HG03064 (cell line): Measurements from ENCODE around the gene FAM216B.
"Not testable (repeated sequence)": the region's sequence is repeated elsewhere in the genome, so short reads cannot be mapped to it uniquely, and the experiment has no call there.

ENCODE experiments used
- ATAC-seq: cut with Tn5 transposase; IDR thresholded peaks from one replicate; pipeline ENCODE4 v1.9.1; 2021; ENCODE audit warnings: low read depth; ENCODE audit not compliant: unreplicated experiment

Gene FAM216B

DNA sequence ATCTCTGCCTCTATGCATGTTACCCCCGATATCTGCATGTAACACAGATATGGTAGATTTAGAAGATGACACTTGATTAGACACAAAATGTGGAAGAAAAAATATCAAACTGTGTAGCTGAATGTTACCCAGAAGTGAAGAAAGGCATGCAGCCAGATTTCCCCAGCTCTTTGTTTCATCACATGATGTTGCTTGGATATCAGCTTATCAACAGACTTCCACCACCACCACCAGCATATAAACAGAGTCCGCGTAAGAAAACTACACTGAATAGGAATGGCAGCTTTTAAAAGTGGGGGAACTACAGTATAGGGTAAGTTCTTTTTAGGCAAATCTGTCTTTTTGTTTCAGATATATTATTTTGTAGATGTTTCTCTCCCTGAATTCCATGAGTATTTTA is at the start of gene FAM216B:
FAM216B (plus strand) TSS at position 233 of the 400 bp plus-strand sequence. CDS start 2,484 bp downstream, outside the sequence.
- ATAC-seq = no peak

DNA sequence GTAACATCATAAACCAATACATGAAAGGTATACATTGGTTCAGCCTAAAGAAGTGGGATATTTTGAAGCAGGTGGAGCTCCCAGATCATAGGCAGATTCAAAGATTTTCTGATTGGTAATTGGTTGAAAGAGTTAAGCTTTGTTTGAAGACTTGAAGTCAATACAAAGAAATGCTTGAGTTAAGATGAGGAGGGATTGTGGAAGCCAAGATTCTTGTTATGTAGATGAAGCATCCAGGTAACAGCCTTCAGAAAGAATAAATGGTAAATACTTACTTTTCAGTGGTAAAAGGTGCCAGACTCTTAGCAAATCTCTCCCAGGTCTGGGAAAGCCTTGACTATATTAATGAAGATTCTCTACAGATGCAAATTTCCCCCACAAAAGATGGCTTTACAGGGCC is 49.3 kb upstream of the FAM216B start:
- no peak for ATAC-seq

DNA sequence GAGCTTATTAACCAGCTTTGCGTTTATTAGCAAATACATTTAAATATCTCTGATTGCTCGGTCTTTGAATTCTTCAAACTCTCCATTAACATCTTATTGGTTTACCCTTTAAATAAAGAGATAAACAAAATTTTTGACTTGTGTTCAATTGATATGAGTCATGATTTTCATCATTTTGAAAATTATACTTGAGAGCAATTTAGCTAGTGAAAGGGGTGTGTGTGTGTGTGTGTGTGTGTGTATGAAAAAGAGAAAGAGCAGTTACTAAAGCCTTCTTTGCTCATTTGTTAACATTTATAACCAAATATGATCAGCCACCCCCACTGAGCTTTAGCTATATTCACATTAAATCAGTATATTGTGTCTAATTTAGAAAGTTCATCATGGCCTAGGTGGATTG is 48.3 kb upstream of the FAM216B start:
- ATAC-seq = no peak

DNA sequence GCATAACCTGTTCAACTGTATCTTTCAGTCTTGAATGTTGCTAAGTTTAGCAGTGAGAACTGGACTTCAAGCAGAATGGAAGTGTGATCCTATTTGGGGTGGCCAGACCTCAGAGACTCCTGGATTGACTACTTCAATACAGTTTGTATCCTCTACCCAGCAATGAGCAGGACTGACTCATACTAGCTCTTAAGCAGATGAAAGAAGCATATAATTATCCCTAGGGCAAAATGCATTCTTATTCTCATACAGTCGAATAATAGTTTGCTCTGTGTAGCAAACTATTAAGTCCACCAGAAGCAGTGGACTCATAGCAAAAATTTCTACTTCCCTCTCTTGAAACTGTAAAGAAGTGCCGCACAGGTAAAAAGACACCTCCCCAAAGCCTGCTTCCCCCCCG is 46.4 kb upstream of the FAM216B start:
- ATAC-seq = no peak

DNA sequence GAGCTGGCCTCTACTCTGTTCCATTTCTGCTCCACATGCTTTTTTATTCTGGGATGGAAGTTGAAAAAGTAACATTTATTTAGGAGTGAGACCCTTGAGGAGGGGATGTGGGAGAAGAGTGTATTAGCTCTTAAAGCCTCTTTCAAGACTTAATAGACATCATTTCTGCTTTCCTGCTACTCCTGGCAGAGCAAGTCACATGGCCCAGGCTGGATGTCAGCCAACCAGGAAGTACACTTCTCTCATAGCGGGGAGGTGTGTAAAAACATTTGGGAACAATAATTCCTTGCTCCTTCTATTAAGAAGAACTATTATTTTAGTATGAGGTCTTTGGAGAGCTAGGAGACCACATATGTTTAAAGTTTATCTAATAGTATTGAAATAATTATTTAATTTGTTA is 40.6 kb upstream of the FAM216B start:
- no peak for ATAC-seq

DNA sequence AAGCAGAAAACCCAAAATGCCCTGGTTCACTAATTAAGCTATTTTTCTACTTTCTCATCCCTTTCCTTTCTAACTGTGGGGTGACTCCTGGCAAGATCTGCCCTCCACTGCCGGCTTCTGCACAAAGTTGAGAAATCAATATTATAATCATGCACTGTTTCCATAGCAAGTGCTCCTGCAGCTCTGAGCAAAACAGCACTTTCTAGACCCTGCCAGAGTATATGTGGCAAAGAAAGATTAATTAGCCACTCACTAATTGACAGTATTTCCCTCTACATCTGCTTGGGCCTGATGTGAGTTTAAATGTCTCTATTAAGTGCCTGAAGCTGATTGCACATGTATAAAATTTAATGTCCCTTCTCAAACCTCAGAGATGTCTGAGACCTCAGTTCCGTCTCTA is 39.5 kb upstream of the FAM216B start:
- no peak for ATAC-seq

DNA sequence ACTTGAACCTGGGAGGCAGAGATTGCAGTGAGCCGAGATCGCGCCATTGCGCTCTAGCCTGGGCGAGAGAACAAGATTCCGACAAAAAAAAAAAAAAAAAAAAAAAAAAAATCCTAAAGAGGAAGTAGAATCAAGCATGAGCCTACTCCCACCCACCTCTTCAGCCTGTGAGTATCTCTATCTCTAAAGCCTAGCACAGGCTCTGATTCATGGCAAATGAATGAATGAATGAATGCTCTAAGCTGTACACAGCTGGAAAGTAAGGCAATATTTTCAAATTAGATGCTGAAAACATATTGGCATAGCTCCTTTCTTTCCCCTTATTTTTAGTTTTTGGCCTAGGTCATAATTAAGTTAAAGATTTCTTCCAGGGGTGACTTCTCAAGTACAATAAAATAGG is 35.7 kb upstream of the FAM216B start:
- no peak for ATAC-seq

DNA sequence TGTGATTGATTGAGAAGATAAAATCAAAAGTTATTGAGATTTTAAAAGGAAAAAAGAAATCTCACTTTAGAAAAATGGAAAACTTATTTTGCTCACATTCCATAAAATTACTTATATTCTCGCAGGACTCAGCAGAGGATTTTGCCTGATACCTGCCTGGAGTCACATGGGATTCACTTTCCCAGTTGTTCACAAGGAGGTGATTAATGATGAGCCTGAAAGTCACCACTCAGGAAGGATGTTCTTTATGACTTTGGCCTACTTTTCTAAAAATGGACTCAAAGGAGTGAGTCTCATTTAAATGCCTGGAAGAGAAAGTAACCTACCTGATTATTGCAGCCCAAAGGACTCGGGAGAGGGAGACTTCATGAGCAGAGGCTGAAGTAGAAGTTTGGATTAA is 34.5 kb upstream of the FAM216B start:
- no peak for ATAC-seq

DNA sequence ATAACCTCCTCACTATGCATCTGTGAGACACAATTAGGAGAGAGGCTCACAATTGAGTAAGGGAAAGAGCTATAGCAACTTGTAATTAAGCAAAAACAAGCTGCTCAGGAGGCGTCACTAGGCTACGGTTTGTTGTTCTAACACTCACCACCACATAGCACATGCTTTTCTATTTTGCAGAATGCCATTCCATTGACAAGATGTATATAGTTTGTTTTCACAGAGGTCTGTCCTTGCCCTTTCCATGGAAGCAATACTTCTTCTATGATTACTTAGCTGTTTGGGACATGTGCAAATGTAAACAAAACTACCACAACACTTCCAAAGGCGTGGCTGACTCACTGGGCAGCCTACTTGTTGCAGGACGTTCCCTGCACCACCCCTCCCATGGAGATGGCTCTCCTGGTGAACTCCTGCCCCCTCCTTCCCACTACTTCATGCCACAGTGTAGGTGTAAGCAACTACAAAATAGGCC is 33.9 kb upstream of the FAM216B start:
- no peak for ATAC-seq

DNA sequence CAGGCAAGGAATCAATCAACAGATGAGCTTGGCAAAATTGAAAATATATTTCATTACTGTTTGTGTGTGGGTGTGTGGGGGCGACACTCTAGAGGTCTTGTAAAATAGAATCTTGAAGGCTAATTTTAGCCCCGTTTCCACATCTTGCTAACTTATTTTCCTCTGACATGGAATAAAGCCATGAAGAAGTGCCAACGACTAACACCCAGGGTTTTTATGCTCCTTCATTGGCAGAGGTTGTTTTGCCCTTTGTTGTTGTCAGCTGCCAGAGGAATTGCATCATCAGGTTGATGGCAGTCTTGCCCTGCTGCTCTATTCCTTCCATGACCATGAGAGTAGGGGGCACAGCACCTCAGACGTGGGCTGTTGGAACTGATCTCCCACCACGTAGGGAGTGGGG is 30.6 kb upstream of the FAM216B start:
- no peak for ATAC-seq

DNA sequence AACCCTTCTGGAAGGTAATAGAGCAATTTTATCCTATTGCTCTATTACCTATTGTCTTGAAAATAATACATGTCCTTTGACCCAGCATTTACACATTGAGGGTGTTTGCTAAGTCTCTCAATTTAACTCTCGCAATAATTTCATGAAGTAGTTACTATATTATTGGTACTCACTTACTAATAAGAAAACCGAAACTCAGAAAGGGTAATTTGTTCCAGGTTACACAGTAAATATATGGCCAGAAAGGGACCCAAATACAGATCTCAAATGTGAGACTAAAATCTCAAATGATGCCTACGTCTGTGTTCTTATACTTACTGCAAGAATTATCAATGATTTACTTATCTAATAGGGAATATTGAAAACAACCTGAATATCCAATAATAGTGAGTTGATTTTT is 29.7 kb upstream of the FAM216B start:
- no peak for ATAC-seq

DNA sequence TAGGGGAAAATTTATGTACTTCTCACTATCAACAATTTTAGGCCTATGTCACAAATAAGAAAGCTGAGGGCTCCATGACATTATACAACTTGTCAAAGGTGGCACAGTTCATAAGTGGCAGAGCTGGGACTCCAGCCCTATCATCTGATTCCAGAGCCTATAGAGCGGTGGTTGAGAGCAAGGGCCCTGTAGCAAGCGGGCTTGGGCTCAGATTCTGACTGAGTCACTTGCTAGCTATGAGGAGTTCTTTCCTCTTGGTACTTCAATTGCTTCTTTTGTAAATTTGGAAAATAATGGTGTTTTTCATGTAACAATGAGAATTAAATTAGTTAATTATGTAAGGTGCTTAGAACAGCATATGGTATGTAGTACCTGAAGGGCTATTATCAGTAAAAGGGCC is 28.7 kb upstream of the FAM216B start:
- no peak for ATAC-seq

DNA sequence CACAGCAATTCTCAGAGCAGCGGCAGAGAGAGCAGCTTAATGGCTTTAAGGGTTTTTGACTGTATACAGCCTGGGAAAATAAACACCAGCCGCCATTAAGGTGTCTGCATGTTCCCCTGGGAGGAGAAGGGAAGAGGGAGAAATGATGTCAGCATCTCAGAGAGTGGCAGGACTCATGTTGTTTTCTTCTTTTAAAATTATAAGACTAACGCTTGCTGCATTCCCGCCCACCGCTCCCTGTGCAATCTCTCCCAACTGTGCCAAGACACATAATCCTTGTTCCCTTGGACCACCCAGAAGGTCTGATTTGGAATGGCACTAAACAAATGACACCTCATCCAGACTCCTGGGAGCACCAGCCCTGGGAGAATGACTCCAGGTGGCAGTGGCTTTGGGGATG is 27.7 kb upstream of the FAM216B start:
- ATAC-seq = no peak

DNA sequence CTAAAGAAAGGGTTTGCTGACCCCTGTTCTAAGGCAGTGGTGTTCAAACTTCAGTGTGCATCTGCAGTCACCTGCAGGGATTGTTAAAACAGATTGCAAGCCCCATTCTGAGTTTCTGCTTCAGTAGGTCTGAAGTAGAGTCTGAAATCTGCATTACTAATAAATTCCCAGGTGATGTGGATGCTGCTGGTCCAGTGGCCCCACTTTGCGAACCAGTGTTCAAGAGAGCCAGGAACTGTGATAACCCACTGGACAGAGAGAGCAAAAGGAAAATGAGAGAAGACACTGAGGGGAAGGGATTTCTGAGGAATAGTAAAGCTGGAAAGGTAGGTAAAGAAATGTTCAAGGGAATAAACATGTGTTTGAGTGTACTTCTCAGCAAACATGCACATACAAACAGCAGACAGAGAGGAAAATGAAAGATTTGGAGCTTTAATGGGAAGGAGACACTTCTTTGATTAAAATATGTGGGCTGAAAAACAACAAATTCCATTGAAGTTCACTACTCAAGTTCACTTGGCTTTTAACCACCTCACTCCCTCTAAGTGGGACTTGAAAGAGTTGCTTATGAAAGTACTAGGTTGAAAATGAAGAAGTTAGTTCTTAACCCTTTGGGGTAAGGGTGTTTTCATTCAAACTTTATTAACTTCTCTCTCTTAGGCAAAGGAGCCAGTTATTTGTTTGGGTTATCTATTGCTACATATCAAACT is 26.4 kb upstream of the FAM216B start:
- ATAC-seq = no peak

DNA sequence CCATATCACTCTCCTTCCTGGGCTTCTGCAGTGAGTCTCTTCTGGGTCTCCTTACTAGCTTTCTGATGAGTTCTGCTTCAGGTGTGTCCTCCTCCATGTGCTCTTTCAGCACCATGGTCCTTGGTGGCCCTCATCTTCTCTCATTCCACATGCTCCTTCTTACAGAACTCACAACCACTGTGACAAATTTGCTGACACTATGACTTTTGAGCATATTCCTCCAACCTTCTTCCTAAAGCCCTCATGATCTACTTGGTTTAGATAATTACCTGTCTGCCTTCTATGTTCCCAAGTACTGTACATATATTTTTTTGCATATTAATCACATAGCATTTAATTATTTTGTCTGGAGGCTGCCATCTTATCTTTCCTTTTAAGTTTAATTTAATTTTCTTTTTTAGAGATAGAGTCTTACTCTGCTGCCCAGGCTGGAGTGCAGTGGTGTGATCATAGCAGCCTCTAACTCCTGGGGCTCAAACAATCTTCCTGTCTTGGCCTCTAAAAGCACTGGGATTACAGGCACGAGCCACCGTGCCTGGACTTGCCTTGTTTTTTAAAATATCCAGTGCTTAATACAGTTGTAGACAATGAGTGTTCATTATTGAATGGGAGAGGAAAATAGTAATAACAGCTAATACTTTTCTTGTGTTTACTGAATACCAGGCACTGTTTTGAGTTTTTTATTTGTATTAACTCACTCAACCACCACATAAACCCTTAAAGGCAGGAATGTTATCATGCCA is 23.5 kb upstream of the FAM216B start:
- no peak for ATAC-seq

DNA sequence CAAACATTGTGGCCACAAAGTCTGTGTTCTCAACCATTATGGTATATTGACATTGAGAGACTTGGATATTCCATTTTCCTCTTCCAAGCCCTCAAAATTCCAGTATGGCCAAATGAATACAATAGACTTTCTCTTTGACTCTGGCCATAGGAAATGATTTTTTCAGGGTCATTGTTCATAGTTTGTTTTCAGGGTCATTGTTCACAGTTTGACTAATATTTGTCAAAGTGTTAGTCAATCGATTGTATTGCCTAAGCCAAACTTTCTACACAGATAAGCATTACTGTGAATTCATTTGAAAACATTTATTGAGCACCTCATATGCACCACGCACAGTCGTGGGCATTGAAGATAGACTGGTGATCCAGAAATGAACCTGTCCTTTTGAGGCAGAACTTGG is 22.9 kb upstream of the FAM216B start:
- no peak for ATAC-seq

DNA sequence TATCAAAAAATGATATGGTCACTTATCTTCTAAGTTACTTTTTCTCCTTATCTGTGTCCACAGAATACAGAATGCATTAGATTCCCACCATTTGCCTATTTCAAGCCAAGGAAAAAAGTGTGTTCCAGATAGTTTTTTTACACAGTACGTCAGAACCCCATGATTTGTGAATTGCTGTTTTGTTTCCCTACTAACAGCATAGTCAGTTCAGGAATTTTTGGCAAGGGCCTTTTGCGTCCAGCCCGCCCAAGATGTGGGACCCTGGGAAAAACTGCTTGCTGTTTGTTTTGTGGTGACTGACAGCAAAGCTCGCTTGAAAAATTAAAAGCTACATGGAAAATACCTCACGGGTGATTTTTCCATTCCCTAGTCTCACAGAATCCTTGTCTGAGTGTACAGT is 20.4 kb upstream of the FAM216B start:
- no peak for ATAC-seq

DNA sequence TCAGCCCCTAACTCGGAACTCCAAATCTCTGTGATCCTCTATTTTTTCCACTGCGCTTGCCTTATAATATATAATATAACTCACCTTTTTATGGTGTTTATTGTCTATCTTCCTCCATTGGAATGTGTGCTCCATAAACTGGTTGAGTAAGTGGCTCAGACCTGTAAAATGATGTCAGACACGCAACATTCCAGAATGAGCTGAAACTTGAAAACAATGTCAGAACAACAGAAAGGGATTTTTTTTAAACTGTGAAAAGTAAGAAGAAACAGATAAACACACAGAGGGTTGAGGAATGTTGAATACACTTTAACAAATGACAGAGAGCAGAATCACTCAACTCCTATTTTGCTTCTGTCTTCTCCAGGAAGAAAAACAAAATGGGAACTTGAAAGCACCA is 19.1 kb upstream of the FAM216B start:
- ATAC-seq = no peak

DNA sequence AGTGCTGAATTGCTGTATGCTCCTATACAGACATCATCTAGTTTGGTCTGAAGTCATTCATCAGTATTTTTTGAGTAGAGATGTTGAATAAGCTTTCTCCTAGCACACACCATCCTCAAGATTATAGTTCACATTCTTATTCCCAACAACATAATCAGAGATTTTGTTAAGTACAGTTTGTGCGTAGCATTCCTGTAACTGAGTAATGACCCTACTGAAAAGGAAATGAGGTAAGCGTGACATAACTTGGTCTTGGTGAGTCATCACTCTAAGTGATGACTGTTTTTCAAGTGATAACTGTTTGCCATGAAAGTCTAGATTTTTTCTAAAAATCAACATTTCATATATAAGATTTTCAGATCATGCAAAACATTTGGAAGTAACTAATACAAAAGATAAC is 18.5 kb upstream of the FAM216B start:
- no peak for ATAC-seq

DNA sequence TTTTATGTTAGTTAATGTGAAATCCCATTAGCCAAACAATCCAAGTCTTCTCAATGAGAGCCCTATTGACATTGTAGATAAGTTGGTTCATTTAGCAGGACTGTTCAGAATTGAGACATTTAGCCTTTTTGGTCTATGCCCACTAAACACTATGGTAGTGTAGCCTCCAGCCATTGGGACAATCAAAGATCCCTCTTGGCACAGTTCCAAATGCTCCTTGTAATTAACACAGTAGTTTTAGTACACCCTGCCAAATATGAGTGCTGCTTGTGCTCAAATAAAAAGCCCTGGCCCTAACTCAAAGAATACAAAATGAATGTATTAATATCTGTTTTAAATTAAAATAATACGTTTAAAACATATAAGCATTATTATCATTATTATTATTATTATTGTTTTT is 15.4 kb upstream of the FAM216B start:
- no peak for ATAC-seq

DNA sequence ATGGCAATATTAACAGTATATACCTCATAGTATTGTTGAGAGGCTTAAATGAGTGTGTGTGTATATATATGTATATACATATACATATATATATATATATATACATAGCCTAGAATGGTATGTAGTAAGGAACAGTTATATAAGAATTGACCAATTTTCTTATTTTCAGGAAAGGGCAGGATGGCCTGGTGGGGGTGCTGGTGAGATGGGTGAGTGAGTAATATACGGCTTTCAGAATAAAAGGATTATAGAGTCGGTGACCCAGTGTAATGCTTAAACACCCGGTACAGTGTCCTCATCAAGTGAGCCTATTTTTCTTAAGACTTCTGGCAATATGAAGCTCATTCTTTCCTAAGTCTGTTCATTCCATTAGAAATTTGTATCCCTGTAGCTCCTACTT is 11.7 kb upstream of the FAM216B start:
- ATAC-seq = no peak

DNA sequence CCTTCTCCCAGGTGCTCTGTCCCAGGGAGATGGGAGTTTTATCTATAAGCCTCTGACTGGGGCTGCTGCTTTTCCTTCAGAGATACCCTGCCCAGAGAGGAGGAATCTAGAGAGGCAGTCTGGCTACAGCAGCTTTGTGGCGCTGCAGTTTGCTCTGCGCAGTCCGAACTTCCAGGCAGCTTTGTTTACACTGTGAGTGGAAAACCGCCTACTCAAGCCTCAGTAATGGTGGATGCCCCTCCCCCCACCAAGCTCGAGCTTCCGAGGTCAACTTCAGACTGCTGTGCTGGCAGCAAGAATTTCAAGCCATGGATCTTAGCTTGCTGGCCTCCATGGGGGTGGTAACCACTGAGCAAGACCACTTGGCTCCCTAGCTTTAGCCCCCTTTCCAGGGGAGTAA is 4.8 kb upstream of the FAM216B start:
- ATAC-seq = not testable (repeated sequence)
